Measurements from ENCODE around the gene EYA2. TPM values are rescaled to one million over a fixed set of nuclear protein-coding genes. Genes with fewer than 3 reads are reported as not detected.

Gene EYA2
- polyA plus RNA-seq, 1 donor (not counting 4 experiments of a cell fraction or from before 2014, with no cell fraction given), result not detected

GRCh38 chr20:47181056-47181862, 286.6 kb downstream of the EYA2 start:
- FAIRE-seq, result peak; percentile 86

DNA sequence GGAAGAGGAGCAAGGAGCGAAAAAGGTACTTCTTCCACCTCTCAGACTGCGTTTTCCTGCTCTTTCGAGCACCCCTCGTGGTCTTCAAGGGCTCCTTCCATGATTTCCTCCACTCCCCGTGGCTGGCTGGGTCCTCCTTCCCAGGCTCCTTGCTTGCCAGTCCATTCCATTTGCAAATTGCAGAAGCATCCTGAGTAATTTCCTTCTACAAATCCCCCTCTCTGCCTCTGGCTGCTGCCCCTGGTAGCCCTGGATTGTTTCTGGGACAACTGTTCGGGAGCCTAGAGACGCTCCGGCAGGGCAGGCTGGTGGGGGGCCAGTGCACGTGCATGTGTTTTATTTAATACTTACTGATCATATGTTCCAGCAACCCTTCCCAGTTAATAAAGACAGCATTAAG, 288.7 kb downstream of the EYA2 start:
- Histone ChIP-seq H3K9me3 (ENCODE audit: control insufficient read depth, low read depth, low read length) (no peaks in the 10 kb centered on the region), H3K36me3 (ENCODE audit: control insufficient read depth in 2 of 2, extremely low read depth in 1 of 2, insufficient read depth in 2 of 2, low read length in 2 of 2) (no peaks in the 10 kb centered on the region), H3K27ac (ENCODE audit: control insufficient read depth, insufficient read depth, low read length) (no peak overlapping the region), H3K9me1 (ENCODE audit: control insufficient read depth, extremely low read depth, insufficient read depth, low read length) (no peaks in the 10 kb centered on the region), H3K4me2 (ENCODE audit: control insufficient read depth, extremely low read depth, insufficient read depth, low read depth, low read length) (no peak overlapping the region), H3K4me1 (ENCODE audit: control insufficient read depth, extremely low read depth, insufficient read depth, low read length) (no peaks in the 10 kb centered on the region), H2AFZ (ENCODE audit: control insufficient read depth, low read length) (no peak overlapping the region), H3K27me3 (ENCODE audit: control insufficient read depth, extremely low read depth, insufficient read depth, low read length) (no peaks in the 10 kb centered on the region), H3K79me2 (ENCODE audit: control insufficient read depth, insufficient read depth, low read length) (no peaks in the 10 kb centered on the region), H3K4me3 (ENCODE audit: control insufficient read depth in 2 of 3, extremely low read depth in 1 of 3, insufficient read depth in 2 of 3, low read depth in 1 of 3, low read length in 3 of 3) (no peak overlapping the region), H3K9ac (ENCODE audit: control insufficient read depth, extremely low read depth, insufficient read depth, low read length) (no peak overlapping the region), H4K20me1 (ENCODE audit: control insufficient read depth, extremely low read depth, insufficient read depth, low read length) (no peaks in the 10 kb centered on the region)
- no peak for DNase-seq (ENCODE audit: low read depth, low spot score)
- no peak for FAIRE-seq
- TF ChIP-seq EZH2 (IDR thresholded peaks at IDR 0.05; ENCODE audit: low read length) (no peak), CTCF (optimal IDR thresholded peaks at IDR 0.05 in 1 of 3, IDR thresholded peaks at IDR 0.05 in 1 of 3, conservative IDR thresholded peaks at IDR 0.05 in 1 of 3; ENCODE audit: extremely low read depth in 1 of 3, insufficient read depth in 2 of 3, low read length in 3 of 3) (no peak)
- dilution Hi-C loops (cut with MboI; ENCODE audit: extremely low pct_ligation_motif_present, low sequenced_read_pairs), result no loop called here

More at GRCh38 chr20:47181056-47181862, 286.6 kb downstream of the EYA2 start:
- Histone ChIP-seq H3K36me3 (ENCODE audit: control insufficient read depth in 2 of 2, extremely low read depth in 1 of 2, insufficient read depth in 2 of 2, low read length in 2 of 2) (no peaks in the 10 kb centered on the region), H3K27me3 (ENCODE audit: control insufficient read depth, extremely low read depth, insufficient read depth, low read length) (no peaks in the 10 kb centered on the region), H2AFZ (ENCODE audit: control insufficient read depth, low read length) (peak overlapping the region; percentile 45), H3K4me3 (ENCODE audit: control insufficient read depth in 2 of 3, extremely low read depth in 1 of 3, insufficient read depth in 2 of 3, low read depth in 1 of 3, low read length in 3 of 3) (no peak overlapping the region), H3K9me1 (ENCODE audit: control insufficient read depth, extremely low read depth, insufficient read depth, low read length) (no peaks in the 10 kb centered on the region), H3K9ac (ENCODE audit: control insufficient read depth, extremely low read depth, insufficient read depth, low read length) (no peak overlapping the region), H4K20me1 (ENCODE audit: control insufficient read depth, extremely low read depth, insufficient read depth, low read length) (no peaks in the 10 kb centered on the region), H3K79me2 (ENCODE audit: control insufficient read depth, insufficient read depth, low read length) (no peaks in the 10 kb centered on the region), H3K27ac (ENCODE audit: control insufficient read depth, insufficient read depth, low read length) (no peak overlapping the region), H3K9me3 (ENCODE audit: control insufficient read depth, low read depth, low read length) (no peaks in the 10 kb centered on the region), H3K4me2 (ENCODE audit: control insufficient read depth, extremely low read depth, insufficient read depth, low read depth, low read length) (no peak overlapping the region), H3K4me1 (ENCODE audit: control insufficient read depth, extremely low read depth, insufficient read depth, low read length) (no peaks in the 10 kb centered on the region)
- TF ChIP-seq EZH2 (IDR thresholded peaks at IDR 0.05; ENCODE audit: low read length) (no peak), CTCF (optimal IDR thresholded peaks at IDR 0.05 in 1 of 3, IDR thresholded peaks at IDR 0.05 in 1 of 3, conservative IDR thresholded peaks at IDR 0.05 in 1 of 3; ENCODE audit: extremely low read depth in 1 of 3, insufficient read depth in 2 of 3, low read length in 3 of 3) (no peak)
- dilution Hi-C loops (cut with MboI; ENCODE audit: extremely low pct_ligation_motif_present, low sequenced_read_pairs), result no loop called here
- no peak for DNase-seq (ENCODE audit: low read depth, low spot score)
